ENCODE results near the gene TPCN2. TPM values are rescaled to one million over a fixed set of nuclear protein-coding genes. Genes with fewer than 3 reads are reported as not detected.

Gene TPCN2
- total RNA-seq, 1 donor from 2014 or later, result 9.1 TPM

GRCh38 chr11:69080257-69080995 lies 31.7 kb downstream of the TPCN2 start:
- no peak for DNase-seq (ENCODE audit: missing footprints)
- intact Hi-C loops (cut with DNase I), result no loop called here
- no peak for ATAC-seq

- ATAC-seq (no peak), DNase-seq (ENCODE audit: missing footprints) (no peak)
- intact Hi-C loops (cut with DNase I), result no loop called here
Measured at GRCh38 chr11:69081180-69081579, 32.4 kb downstream of the TPCN2 start.

- intact Hi-C loops (cut with DNase I), result no loop called here
- no peak for DNase-seq (ENCODE audit: missing footprints)
- no peak for ATAC-seq
Measured at GRCh38 chr11:69083531-69084247, 35.0 kb downstream of the TPCN2 start.

DNA sequence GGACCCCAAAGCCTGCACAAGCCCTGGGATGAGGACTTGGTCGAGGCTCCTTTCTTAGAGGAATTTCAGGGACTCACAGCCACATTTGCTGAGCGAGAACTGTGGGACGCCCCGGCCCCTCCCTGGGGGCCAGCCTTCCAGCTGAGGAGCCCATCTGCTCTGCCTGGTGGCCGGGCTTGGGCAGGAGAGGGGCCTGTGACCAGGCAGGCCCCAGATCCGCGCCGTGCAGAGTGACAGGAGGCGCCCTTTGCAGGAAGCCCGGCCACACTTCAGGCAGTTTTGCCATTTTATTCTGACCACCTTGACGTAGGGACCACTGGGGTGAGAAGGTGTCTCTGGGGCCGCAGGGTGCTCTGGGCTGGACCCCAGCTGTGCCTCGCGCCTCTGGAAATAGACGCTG lies 35.6 kb downstream of the TPCN2 start:
- DNase-seq (ENCODE audit: missing footprints) (no peak), ATAC-seq (no peak)
- intact Hi-C loops (cut with DNase I), result no loop called here

- intact Hi-C loops (cut with DNase I), result loop anchor here (5.0 kb wide), 1 partner anchor 33 kb away; no protein-coding TSS in a partner anchor
- ATAC-seq (no peak), DNase-seq (ENCODE audit: missing footprints) (no peak)
Measured at GRCh38 chr11:69085490-69086095, 36.9 kb downstream of the TPCN2 start.

GRCh38 chr11:69086152-69087132 lies 37.7 kb downstream of the TPCN2 start:
- DNase-seq (ENCODE audit: missing footprints) (no peak), ATAC-seq (no peak)
- intact Hi-C loops (cut with DNase I), result loop anchor here (5.0 kb wide), 1 partner anchor 34 kb away; no protein-coding TSS in a partner anchor

DNA sequence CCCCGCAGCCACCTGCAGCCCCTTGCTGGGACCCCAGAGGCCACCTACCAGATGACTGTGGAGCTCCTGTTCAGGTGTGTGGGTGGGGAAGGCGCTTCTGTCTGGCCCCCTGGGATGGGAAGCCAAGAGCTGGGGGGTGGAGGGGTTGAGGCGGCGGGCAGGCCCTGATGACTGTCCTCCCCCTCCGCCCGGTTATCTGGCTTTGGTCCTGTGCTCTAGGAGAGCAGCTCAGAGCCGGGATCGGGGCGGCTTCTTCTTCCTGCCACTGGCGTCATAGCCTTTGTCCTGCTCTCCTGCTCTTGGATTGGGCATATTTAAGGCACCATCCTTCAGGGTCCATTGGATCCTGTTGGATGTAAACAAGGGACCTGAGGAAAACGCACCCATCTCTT lies 38.4 kb downstream of the TPCN2 start:
- no peak for ATAC-seq
- DNase-seq (ENCODE audit: missing footprints), result no peak
- intact Hi-C loops (cut with DNase I), result loop anchor here (5.0 kb wide), 1 partner anchor 35 kb away; no protein-coding TSS in a partner anchor

- intact Hi-C loops (cut with DNase I), result loop anchor here (5.0 kb wide), 1 partner anchor 36 kb away; no protein-coding TSS in a partner anchor
- ATAC-seq (no peak), DNase-seq (ENCODE audit: missing footprints) (no peak)
Measured at GRCh38 chr11:69087811-69088210, 39.1 kb downstream of the TPCN2 start.

GRCh38 chr11:69088676-69089146 lies 40.0 kb downstream of the TPCN2 start:
- ATAC-seq (peak; percentile 72), DNase-seq (ENCODE audit: missing footprints) (no peak)
- intact Hi-C loops (cut with DNase I), result loop anchor here (5.0 kb wide), 1 partner anchor 36 kb away; no protein-coding TSS in a partner anchor

GRCh38 chr11:69089258-69089657 lies 40.5 kb downstream of the TPCN2 start:
- no peak for DNase-seq (ENCODE audit: missing footprints)
- peak; percentile 43 for ATAC-seq
- intact Hi-C loops (cut with DNase I), result loop anchor here (5.0 kb wide), 1 partner anchor 37 kb away; no protein-coding TSS in a partner anchor

DNA sequence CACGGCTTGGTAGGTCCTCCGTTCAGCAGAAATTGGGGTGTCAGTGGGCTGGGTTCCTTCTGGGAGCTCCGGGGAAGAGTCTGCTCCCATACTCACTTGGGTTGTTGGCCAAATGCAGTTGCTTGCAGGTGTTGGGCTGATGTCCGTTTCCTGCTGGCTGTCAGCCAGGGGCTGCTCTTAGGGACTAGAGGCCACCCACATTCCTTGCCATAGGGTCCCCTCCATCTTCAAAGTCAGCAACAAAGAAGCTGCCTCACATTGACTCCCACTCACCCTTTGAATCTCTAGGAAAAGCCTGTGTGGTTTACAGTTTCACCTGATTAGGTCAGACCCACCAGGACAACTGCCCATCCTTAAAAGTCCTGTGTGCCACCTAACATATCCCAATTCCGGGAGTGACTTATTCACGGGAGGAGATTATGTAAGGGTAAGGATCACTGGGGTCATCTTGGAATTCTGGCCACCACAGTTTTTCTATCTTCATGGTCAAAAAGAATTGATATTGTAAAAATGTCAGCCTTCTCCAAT lies 43.0 kb downstream of the TPCN2 start:
- DNase-seq (ENCODE audit: missing footprints) (no peak), ATAC-seq (no peak)
- intact Hi-C loops (cut with DNase I), result no loop called here

GRCh38 chr11:69092263-69092662 lies 43.5 kb downstream of the TPCN2 start:
- ATAC-seq (no peak), DNase-seq (ENCODE audit: missing footprints) (no peak)
- intact Hi-C loops (cut with DNase I), result no loop called here

DNA sequence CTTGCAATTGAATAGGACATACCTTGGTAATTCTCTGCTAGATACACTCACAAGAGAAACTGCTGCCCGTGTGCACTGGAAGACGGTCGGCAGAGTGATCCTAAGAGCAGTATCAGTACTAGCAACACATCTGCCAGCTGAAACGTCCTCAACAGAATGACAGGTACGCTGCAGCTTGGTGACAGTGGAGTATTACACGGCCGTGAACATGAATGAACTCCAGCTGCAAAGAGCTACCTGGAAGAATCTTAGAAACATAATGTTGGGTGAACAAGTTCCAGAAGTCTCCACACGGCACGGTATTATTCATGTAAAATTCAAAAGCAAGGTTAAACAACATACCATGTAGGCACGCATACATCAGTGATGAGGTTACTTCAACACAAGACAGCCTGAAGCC lies 44.4 kb downstream of the TPCN2 start:
- intact Hi-C loops (cut with DNase I), result no loop called here

GRCh38 chr11:69094111-69094914 lies 45.6 kb downstream of the TPCN2 start:
- intact Hi-C loops (cut with DNase I), result no loop called here
- no peak for DNase-seq (ENCODE audit: missing footprints)
- peak; percentile 22 for ATAC-seq

More for the DNA sequence above, 44.4 kb downstream of the TPCN2 start:
- no peak for DNase-seq (ENCODE audit: missing footprints)
- no peak for ATAC-seq

DNA sequence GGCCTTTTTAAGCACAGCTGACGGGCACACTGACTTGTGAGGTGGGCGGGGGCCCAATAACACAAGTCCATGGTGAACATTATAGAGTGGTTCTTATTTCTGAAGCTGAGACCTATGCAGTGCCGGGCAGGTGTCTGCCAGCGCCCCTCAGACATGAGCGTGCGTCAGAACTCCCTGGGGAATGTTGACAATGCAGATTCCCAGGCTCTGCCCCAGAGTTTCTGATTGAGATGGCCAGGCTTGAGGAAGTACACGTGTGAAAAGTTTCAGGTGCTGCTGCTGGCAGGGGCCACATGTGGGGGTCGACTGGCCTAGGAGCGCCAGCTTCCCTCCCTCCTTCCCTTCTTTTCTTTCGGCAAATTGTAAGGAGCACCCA lies 46.2 kb downstream of the TPCN2 start:
- intact Hi-C loops (cut with DNase I), result no loop called here
- DNase-seq (ENCODE audit: missing footprints), result no peak
- no peak for ATAC-seq

- no peak for DNase-seq (ENCODE audit: missing footprints)
- intact Hi-C loops (cut with DNase I), result no loop called here
- ATAC-seq, result no peak
Measured at GRCh38 chr11:69095300-69095699, 46.6 kb downstream of the TPCN2 start.

DNA sequence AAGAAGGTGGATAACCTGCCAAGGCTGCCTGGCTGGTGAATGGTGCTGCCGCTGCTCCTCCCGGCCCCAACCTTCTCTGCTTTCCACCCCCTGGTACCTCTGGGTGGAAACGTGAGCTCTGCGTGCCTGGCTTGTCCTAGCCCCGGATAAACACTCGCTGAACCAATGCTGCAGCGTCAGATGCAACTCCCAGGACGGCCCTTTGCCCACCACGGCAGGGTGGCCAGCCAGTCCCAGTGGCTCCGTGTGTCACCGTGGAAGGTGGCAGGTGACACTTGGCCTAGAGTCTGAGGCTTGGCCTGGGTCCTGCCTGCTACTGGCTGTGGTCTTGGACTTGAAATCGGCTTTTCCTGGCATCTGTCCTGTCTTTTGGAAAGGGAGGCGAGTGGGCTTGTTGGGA lies 47.7 kb downstream of the TPCN2 start:
- DNase-seq (ENCODE audit: missing footprints), result no peak

More for the DNA sequence above, 47.7 kb downstream of the TPCN2 start:
- intact Hi-C loops (cut with DNase I), result no loop called here
- no peak for ATAC-seq
